Endothelial cell of umbilical vein (primary cell): ENCODE measurements around the gene ZNF705A.
"Not testable (repeated sequence)": the region's sequence is repeated elsewhere in the genome, so short reads cannot be mapped to it uniquely, and the experiment has no call there.

ENCODE experiments used
- EZH2 ChIP-seq: IDR thresholded peaks from 2 replicates; pipeline ENCODE4 v1.6.1; 2012; ENCODE audit warnings: borderline replicate concordance, low read depth, mild to moderate bottlenecking, moderate library complexity, low read length, inconsistent platforms; ENCODE audit not compliant: severe bottlenecking
- FOS ChIP-seq: IDR thresholded peaks from 2 replicates; pipeline ENCODE4 v1.6.1; 2011; ENCODE audit warnings: mild to moderate bottlenecking, low read length, moderate library complexity, borderline replicate concordance; ENCODE audit not compliant: insufficient read depth
- MYC ChIP-seq: IDR thresholded peaks from one replicate; pipeline ENCODE4 v1.6.1; 2011; ENCODE audit warnings: mild to moderate bottlenecking, low read depth, low read length
- POLR2A ChIP-seq: IDR thresholded peaks from 2 replicates; pipeline ENCODE4 v1.6.1; 2012; ENCODE audit warnings: low read depth, mild to moderate bottlenecking, control low read depth, low read length
- POLR2AphosphoS5 ChIP-seq: IDR thresholded peaks from 2 replicates; pipeline ENCODE4 v1.6.1; 2012; ENCODE audit warnings: low read depth, mild to moderate bottlenecking, control low read depth, low read length, moderate library complexity; ENCODE audit not compliant: insufficient read depth
- TF ChIP-seq, protein P1 (sequence below), 2 donors: IDR thresholded peaks; 1 replicate in 1 of 2; 2 replicates in 1 of 2; pipeline ENCODE4 v1.5.1; 2011; ENCODE audit warnings: low read length in 2 of 2, mild to moderate bottlenecking in 2 of 2, moderate library complexity in 2 of 2, control low read depth in 1 of 2, inconsistent platforms in 1 of 2, low read depth in 1 of 2; ENCODE audit not compliant: insufficient read depth in 1 of 2; ENCODE audit errors: extremely low read depth in 1 of 2

DNA sequence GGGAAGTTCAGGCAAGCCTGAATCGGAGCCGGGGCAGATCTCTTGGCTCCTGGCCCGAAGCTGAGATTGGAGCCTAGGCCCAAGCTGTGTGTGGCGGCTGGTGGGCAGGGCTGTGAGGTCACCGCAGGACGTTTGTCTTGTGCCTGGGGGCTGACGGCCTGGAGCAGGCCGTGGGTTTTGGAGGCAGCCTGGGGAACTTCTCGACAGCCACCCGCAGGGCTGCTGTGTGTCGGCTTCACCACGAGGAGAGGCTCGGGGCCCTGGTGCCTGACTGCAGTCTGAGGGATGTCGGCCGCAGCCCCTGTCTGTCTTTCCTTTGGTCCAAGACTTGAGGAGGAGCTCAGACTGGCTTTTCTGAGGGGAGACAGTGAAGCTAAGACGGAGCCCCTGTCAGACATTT is 65.5 kb downstream of the ZNF705A start:
- not testable (repeated sequence) for TF ChIP-seq POLR2AphosphoS5, FOS, EZH2, POLR2A, MYC
- TF ChIP-seq, protein P1, sequence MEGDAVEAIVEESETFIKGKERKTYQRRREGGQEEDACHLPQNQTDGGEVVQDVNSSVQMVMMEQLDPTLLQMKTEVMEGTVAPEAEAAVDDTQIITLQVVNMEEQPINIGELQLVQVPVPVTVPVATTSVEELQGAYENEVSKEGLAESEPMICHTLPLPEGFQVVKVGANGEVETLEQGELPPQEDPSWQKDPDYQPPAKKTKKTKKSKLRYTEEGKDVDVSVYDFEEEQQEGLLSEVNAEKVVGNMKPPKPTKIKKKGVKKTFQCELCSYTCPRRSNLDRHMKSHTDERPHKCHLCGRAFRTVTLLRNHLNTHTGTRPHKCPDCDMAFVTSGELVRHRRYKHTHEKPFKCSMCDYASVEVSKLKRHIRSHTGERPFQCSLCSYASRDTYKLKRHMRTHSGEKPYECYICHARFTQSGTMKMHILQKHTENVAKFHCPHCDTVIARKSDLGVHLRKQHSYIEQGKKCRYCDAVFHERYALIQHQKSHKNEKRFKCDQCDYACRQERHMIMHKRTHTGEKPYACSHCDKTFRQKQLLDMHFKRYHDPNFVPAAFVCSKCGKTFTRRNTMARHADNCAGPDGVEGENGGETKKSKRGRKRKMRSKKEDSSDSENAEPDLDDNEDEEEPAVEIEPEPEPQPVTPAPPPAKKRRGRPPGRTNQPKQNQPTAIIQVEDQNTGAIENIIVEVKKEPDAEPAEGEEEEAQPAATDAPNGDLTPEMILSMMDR (IDR thresholded peaks at IDR 0.05; ENCODE audit: extremely low read depth in 1 of 2, insufficient read depth in 1 of 2, low read depth in 1 of 2, low read length in 2 of 2), result not testable (repeated sequence)
